H1 (cell line): ENCODE results near the gene BCAM. TPM values are rescaled to one million over a fixed set of nuclear protein-coding genes. Genes with fewer than 3 reads are reported as not detected.

Source experiments
- BACH1 ChIP-seq: IDR thresholded peaks from 2 replicates; pipeline ENCODE4 v1.6.1; 2012; ENCODE audit warnings: low read length, improper control_type of control experiment
- HDAC6 ChIP-seq: IDR thresholded peaks from one replicate; pipeline ENCODE4 v1.7.1; 2012; ENCODE audit warnings: low read depth, mild to moderate bottlenecking, inconsistent platforms, low read length, moderate library complexity
- JUND ChIP-seq: IDR thresholded peaks from 2 replicates; pipeline ENCODE4 v1.6.1; 2011; ENCODE audit warnings: mild to moderate bottlenecking, improper control_type of control experiment, low read length
- PHF8 ChIP-seq: fragments of 200-600 bp; sonication (generic); conservative IDR thresholded peaks from 2 replicates; pipeline ENCODE4 v1.7.1; 2012; ENCODE audit warnings: low read depth, mild to moderate bottlenecking, inconsistent platforms, low read length, moderate library complexity
- TEAD4 ChIP-seq: IDR thresholded peaks from 2 replicates; pipeline ENCODE4 v1.6.1; 2012; ENCODE audit warnings: low read depth, low read length, inconsistent platforms, mixed read lengths
- ZNF274 ChIP-seq: IDR thresholded peaks from 2 replicates; pipeline ENCODE4 v1.7.0; 2012; ENCODE audit warnings: low read length, borderline replicate concordance; ENCODE audit errors: extremely low read depth
- polyA plus RNA-seq, 7 experiments: library from polyadenylated mRNA; depleted of rRNA in 3 of 7; stranded (reverse) in 5 of 7; unstranded in 2 of 7; fragments of >200 nt in 5 of 7; fragments of 200-250 nt in 2 of 7; gene quantifications; 1 replicate in 5 of 7; 2 replicates in 1 of 7; 4 replicates in 1 of 7; pipeline versions ENCODE4 v1.2.1 to v1.2.3, GENCODE V29; 2011 to 2013; ENCODE audit warnings: missing spikeins in 2 of 7, mixed read lengths in 2 of 7
- total RNA-seq: library from RNA; stranded (reverse); fragmentation: NEBNext Ultra II Directional; extraction: Animal tissue kit (Norgen Biotek cat#: 25700); gene quantifications from 2 replicates; pipeline ENCODE4 v1.2.1, GENCODE V29; 2021
- TF ChIP-seq, protein P1 (sequence below): IDR thresholded peaks from 2 replicates; pipeline ENCODE4 v1.6.1; 2012; ENCODE audit warnings: low read length, inconsistent platforms

BCAM gene
- total and polyA plus RNA-seq, 2 of the 8 experiments (the other 6 are each of a cell fraction or from before 2014, with no cell fraction given): 32.5 to 81.4 TPM

GRCh38 chr19:44765033-44765948 lies 43.6 kb upstream of the BCAM start (continued):
- TF ChIP-seq TEAD4 (no peak), PHF8 (no peak), HDAC6 (no peak), BACH1 (no peak), JUND (no peak), ZNF274 (no peak)
- TF ChIP-seq, protein P1, sequence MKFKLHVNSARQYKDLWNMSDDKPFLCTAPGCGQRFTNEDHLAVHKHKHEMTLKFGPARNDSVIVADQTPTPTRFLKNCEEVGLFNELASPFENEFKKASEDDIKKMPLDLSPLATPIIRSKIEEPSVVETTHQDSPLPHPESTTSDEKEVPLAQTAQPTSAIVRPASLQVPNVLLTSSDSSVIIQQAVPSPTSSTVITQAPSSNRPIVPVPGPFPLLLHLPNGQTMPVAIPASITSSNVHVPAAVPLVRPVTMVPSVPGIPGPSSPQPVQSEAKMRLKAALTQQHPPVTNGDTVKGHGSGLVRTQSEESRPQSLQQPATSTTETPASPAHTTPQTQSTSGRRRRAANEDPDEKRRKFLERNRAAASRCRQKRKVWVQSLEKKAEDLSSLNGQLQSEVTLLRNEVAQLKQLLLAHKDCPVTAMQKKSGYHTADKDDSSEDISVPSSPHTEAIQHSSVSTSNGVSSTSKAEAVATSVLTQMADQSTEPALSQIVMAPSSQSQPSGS: no peak
